ENCODE results near the gene VAMP3.

The VAMP3 gene, protein sequence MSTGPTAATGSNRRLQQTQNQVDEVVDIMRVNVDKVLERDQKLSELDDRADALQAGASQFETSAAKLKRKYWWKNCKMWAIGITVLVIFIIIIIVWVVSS

DNA sequence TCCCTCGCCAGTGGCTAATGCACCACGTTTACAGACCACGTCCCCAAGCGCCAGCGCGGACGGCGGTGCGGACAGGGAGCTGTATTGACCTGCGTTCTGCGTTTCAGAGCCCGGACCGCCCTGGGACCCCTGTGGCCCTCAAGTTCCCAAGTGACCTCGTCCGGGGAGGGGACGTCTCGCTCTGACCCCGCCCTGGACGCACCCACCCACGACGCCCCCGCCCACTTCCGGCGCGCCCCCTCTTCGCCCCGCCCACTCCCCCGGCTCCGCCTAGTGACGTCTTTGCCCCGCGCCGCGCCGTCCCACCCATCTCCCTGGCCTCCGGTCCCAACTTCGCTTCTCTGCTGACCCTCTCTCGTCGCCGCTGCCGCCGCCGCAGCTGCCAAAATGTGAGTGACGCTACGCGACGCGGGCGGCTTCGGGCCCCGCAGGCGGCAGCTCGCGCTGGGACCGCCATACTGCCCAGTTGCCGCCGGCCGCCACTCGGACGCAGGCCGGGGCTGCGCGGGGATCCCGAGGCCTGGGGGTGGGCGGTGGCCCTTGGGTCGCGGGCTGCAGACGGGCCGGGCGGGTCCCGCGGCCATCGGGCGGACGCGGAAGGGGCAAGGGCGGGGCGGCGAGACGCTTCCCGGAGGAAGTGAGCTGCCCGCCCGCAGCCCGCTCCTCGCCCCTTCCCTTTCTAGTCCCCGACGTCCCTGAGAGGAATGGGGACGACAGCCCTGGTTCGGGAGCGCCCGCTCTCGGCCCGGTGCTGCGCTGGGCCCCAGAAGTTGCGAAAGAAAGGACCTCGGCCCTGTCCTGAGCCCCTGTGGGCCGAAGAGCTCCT is at the start of gene VAMP3:
TSS of gene VAMP3 (plus strand) at position 300 of the 826 bp plus-strand sequence. CDS start at position 388, 88 bp downstream.
- DNase-seq, result peak; percentile 92 to 93

DNA sequence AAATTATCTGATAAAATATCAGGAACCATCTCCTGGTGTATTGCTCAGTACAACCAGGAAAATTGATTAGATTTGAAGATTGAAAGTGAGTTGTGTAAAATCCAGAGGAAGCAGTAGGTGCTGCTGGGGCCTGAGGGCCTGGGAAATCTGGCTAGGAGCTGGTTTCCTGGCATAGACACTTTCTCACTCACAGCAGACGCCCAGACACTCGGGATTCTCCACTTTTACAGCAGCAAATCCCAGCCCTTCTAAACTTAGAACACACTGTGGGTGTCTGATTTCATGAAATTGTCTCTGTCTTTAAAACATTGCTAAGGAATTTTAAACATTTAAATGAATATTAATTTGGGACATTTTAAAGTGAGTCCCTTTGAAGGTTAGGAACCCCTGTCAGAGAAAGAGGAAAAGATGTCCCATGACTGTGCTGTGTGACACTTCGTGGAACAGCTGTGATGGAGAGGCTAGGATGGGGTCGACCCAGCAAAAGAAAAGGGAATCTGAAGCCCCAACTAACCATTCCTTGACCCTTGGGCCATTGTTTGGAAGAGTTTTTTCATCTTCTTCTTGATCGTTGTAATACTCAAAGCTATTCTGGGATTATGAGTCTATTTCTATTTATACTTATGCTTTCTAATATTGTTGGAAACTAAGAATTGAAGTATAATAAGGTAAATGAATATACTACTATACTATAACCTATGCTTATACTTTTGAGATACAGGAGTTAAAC is 49.0 kb upstream of the VAMP3 start:
- DNase-seq, result no peak

DNA sequence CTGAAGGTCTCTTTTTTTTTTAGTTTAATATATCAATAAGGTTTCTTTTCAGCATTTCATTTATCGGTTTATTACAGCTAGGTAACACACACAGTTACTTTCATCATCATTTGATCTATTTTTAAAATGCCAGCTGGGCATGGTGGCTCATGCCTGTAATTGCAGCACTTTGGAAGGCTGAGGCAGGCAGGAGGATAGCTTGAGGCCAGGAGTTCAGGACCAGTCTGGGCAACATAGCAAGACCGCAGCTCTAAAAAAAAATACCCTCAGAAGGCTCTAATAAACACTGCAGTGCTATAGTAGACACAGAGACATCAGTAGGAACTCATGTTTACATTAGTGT is 48.5 kb upstream of the VAMP3 start:
- DNase-seq, result no peak

DNA sequence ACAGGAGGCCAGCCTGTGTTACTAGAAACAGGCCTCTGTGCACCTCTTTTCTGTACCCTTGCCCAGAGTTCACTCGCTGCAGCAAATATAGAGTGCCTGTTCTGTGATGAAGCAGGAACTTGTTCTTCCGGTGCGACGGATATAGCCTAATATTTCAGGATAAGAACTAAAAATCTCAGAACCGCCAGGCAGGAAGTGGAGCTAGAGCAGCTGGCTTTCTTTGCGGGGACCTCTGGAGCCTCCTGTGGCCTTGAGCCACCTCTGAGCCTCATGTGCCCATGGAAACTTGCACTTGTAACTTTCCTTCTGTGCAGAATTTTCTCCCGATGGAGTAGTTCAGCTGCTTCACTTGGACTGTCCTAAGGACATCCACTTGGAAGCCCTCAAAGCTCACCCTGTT is 44.5 kb upstream of the VAMP3 start:
- no peak for DNase-seq

DNA sequence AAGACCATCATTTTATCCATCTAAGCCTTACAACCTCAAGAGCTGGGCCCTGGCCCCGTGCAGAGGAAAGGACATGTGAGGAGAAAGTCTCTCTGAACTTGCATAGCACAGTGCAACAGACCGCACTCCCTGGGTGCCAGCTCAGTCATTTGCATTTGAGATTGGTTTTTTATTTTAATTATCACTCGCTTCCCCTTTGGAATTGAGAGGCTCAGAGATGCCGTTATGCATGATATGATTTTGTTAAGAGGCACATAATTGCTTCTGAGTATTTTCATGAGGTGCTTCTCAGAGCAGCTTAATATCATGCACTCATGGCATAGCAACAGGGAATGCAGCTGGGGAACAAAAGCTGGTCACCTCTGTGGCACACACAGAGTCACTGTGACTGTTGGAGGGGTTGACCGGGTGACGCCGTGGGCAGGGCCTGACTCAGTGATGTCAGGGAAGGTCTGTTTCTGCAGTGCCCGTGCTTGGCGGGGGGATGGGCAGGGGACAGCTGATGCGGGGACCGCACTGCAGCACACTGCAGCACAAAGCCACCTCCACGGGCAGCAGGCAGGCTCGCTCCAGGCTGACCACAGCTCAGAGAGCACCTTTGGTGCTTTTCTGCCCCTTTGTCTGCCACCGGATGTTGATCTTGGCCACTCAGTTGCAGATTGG is 43.2 kb upstream of the VAMP3 start:
- no peak for DNase-seq

DNA sequence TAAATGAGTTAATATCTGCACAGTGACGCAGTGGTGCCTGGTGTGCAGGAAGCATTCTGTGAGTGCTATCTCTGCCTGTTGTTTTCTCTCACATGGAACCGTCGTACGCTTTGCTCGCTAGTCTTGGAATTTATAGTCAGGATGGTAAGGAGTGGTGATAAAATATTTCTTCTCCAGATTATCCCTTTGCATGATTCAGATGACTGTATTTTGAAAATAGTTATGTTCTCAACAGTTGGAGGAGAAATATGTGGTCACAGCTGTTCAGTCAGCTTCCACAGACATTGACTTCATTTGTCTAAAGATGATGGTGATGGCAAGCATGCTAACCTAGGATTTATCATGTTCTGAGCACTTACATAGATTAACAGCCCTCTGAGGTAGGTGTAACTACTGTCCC is 41.3 kb upstream of the VAMP3 start:
- no peak for DNase-seq

DNA sequence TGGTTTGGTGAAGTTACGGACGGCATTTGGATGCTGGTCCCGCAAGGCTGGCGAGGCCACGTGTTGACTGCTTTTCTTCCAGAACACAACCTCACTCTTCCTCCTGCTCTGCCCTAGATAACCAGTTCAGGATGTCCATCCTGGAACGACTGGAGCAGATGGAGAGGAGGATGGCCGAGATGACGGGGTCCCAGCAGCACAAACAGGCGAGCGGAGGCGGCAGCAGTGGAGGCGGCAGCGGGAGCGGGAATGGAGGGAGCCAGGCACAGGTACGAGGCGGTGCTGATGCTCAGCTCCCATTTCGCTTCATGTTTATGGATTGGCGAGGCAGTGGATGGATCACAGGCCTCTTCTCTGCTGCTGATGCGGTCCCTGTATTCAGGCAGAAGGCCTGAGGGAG is 38.8 kb upstream of the VAMP3 start:
- no peak for DNase-seq

DNA sequence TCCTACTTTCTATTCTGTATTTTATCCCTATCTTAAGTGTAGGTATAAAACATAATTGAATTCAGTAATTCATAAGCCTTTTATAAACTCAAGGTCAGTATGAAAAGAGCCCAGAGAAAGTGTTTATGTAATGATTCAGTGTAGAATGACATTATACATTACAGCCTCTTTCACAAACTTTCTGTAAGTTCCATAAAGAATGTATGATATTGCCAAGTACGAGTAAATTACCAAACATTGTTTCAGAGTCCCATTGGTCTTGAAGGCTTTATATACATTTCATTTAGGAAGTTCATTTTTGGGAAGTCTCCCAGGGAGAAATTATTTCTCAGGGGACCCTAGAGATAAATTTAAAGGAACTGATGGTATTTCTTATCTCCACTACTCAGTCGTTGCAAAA is 37.8 kb upstream of the VAMP3 start:
- DNase-seq, result no peak

DNA sequence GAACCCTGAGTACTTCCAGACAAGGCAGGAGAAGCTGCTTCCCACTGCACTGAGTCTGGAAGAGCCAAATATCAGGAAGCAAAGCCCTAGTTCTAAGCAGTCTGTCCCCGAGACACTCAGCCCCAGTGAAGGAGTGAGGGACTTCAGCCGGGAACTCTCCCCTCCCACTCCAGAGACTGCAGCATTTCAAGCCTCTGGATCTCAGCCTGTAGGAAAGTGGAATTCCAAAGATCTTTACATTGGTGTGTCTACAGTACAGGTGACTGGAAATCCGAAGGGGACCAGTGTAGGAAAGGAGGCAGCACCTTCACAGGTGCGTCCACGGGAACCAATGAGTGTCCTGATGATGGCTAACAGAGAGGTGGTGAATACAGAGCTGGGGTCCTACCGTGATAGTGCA is 33.1 kb upstream of the VAMP3 start:
- no peak for DNase-seq

DNA sequence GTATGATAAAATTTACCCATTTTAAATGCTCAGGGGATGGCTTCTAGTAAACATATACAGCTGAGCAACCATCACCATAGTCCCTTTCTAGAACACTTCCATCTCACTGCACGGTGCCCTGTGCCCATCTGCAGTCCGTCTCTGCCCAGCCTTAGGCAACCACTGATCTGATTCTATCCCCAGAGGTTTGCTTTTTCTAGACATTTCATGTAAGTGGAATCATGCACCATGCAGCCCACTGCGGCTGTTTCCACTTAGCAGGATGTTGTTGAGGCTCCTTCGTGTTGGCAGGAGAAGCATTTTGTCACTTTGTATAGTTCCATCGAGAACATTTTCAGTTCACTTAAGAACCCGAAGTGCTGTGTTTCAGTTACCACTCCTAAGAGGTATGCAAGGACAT is 27.8 kb upstream of the VAMP3 start:
- DNase-seq, result no peak

DNA sequence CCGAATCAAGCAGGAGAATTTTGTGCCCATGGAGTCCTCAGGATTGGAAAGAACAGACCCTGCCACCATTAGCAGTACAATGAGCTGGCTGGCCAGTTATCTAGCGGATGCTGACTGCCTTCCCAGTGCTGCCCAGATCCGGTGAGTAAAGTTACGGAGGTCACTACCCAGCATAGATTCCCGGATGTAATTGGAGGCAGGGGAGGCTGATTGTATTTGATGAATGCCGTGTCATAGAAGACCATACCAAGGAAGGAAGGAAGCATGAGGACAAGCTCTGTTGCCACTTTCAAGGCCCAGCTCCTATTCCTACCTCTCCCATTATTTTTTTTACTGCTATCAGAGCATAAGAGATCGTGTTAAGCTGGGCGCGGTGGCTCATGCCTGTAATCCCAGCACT is 26.2 kb upstream of the VAMP3 start:
- DNase-seq, result no peak

DNA sequence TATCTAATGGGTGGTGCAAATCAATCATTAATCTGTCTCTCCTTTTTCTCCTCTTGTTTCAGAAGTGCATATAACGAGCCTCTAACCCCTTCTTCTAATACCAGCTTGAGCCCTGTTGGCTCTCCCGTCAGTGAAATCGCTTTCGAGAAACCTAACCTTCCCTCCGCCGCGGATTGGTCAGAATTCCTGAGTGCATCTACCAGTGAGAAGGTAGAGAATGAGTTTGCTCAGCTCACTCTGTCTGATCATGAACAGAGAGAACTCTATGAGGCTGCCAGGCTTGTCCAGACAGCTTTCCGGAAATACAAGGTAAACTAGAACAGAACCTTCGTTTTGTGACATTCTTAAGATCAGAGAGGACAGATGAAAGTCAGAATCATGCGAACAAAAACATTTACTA is 25.3 kb upstream of the VAMP3 start:
- DNase-seq, result no peak

DNA sequence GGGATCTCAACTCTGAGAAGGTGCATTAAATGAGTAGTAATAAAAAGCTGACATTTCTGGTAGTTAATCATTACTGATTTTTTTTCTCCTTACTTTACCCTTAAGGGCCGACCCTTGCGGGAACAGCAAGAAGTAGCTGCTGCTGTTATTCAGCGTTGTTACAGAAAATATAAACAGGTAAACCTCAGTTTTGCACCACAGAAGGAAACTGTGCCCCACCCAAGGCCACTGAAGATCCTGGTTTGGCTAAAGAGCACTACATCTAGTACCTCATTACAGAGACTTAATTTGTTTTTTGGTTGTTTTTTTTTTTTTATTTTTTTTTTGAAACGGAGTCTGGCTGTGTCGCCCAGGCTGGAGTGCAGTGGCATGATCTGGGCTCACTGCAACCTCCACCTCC is 23.5 kb upstream of the VAMP3 start:
- no peak for DNase-seq

DNA sequence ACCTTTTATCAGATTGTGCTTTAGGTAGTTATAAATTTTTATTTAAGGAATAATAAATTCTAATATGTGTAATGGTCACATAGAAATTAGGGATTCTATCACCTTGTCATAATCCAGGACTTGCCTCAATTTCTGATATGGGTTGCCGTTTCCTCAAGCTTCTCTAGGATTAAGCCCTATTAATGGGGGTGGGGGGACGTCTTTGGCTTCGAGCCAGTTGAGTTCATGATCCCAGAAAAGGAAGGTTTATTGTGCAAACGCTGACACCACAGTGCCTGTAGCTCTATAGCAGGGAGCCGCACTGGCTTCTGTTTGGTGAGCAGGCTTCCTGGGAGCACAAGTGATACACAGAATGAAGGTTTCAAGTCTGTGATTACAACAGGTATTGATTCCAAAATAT is 22.0 kb upstream of the VAMP3 start:
- no peak for DNase-seq

DNA sequence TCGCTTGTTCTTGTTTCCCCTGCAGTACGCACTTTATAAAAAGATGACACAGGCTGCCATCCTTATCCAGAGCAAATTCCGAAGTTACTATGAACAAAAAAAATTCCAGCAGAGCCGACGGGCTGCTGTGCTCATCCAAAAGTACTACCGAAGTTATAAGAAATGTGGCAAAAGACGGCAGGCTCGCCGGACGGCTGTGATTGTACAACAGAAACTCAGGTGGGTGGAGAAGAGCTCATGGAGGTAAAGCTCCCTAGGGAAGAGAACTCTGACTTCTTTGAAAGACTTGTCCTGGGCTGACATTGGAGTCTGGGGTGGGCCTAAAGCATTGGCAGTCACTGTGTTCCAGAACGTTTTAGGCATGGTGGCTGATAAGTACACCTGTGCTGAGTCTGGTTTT is 19.9 kb upstream of the VAMP3 start:
- DNase-seq, result no peak

DNA sequence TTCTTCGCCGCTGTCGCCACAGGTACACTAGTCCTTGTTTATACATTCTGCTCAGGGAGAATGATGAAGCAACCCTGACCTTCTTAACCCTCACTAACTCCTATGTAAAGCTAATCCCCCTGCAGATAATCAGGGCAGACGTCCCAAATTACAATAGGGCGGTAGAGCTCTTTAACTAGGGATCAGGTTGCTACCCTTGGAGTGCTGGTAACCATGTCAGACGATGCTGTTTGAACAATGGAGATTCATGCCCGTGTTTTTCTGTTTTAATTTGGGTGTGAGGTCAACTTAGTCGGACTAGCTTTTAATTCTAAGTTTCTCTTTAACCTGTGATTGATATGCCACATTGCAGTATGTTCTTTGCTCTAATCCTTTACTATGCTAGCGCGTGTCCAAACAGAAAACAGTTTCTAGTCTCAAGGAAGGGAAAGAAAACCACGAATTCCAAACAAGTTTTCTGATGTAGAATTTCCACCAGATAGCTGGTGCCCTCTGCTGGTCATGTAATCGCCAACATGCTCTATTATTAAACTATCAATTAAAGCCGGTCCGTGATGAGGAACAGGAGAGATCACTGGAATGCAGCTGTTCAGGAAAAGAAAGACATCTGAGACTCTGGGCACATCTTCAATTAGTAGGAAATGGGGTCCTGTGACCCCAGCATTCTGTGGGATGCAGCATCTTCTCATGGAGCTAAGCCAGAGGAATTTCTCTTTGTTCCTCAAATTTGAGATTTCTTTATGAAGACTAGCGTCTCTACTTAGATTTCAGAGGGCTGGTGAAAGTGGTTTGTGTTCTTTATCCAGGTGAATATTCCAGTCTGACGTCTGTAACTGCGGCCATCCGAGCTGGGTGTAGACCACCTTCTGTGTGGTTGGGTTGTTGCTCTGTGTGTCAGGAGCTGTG is 18.3 kb upstream of the VAMP3 start:
- DNase-seq, result peak; percentile 34 to 45

DNA sequence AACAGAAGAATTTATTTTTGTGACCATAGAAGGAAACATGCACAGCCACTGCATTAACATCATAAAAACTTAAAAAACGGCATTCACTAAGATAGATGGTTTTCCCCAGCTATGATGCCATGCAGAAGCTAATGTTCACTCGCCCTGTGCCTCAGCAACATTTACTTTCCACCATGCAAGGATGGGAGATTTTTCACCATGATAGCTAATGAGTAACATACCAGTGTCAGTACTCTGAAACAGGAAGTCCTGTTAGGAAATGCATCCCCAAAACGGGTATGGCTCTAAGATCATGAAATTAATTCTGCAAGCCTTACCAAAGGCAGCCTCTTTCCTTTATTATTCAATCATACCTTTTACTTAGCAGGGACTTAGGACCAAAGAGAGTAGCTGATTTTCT is 17.5 kb upstream of the VAMP3 start:
- no peak for DNase-seq

DNA sequence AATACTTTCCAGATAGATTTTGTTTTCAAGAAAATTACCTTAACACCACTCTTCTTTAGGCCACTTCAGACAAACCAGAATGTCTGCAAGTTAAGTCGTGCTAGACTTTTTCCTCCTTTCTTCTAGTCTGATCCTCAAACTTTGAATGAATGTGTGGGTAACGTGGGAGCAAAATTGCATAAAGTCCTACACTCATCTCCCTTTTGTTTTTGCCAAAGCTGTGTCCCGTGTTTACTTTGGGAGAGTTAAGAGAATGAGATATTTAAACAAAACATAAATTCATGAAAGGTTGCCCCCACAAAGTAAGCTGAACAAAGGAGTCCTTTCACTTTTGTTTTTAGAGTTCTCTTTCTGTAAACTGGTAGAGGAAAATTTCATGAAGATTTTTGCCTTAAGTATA is 16.9 kb upstream of the VAMP3 start:
- no peak for DNase-seq

DNA sequence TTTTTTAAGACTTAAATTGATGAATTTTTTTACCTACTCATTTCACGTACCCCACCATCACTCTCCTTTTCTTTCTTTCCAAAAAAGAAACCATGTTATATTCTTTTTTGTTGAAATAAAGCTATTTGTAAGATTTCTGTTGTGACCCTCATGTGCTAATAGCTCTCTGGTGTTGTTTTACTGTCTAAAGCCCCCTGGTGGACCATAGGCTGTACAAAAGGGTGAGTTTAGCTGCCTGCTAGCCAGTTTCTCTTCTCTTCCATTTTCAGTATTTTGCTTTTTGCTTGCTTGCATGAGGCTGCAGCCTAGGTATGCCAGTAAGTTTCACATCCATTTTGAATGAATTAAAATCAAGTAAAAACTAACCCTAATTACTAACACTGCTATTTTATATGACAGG is 15.6 kb upstream of the VAMP3 start:
- no peak for DNase-seq

DNA sequence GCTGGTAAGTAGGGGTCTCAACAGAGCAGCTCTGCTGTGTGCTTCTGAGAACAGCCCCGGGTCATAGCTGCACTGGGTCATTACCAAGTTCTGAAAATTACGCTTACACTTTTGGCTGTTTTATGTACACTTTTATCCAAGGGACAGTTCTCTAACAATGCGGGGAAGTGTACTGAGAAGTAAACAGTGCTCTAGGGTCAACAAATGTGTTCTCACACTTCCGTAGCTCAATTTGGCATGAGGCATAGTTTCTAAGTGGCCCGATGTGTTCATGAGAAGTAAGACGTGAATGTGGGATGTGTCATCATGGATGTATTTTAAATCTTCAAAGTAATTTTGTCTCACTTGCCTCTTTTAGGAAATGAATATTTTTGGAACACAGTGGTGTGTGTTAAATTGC is 10.9 kb upstream of the VAMP3 start:
- no peak for DNase-seq

DNA sequence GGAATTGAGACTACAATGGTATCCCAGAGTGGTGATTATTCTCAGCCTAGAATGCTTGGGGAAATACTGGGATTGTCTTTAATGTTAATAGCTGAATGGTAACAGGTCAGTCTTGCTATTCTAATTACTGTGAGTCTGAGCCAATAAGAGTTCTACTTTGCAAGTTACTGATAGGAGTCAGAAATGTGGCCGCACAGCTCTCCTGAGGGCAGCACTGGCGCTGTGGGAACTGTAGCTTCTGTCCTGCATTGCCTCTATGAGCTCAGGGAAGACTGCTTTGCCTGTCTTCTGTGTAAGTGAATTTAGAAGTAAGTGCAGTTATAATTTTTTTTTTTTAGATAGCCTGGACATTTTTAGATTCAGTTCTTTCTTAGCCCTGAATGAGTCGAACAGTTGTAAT is 10.0 kb upstream of the VAMP3 start:
- DNase-seq, result no peak

DNA sequence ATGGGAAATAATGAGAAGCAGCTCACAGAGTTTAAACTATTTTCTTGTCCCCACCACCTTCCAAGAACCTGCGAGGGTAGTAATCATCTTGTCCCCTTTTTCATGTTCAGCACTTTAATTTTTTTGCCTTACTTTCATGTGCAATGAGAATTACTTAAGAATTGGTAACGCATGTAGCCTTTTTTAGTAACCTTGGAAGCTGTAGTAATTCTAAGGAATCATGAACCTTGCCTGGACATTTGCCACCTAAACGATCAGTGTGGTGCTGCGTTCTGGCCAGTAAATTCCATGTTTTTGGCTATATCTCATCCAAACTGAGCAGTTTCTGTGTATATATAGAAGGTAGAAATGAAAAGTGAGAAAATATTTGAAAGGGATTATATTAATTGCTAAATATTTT is 3.9 kb upstream of the VAMP3 start:
- no peak for DNase-seq

DNA sequence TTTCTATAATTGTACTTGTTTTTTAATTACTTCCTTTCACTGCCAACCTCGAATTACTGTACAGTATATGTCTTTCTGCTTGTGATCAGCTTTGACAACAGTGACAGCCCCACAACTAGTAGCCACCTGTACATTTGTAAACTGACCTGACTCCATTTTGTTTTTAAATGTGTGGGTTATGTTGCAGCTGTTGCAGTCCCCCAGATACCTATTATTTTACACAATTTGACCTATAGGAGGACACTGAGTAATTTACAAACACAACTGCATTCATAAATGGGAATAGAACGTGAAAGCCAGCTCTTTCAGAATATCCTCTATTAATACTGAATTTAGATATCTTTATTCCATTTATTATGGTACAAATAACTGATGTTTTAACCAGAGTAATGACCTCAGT is 2.5 kb upstream of the VAMP3 start:
- DNase-seq, result no peak

Data from activated T-cell treated with anti-CD3 and anti-CD28 coated beads, Interleukin-2, amount 50 U/mL, for 48 hours (primary cell).